ENCODE data around the gene REX1BD.

DNA sequence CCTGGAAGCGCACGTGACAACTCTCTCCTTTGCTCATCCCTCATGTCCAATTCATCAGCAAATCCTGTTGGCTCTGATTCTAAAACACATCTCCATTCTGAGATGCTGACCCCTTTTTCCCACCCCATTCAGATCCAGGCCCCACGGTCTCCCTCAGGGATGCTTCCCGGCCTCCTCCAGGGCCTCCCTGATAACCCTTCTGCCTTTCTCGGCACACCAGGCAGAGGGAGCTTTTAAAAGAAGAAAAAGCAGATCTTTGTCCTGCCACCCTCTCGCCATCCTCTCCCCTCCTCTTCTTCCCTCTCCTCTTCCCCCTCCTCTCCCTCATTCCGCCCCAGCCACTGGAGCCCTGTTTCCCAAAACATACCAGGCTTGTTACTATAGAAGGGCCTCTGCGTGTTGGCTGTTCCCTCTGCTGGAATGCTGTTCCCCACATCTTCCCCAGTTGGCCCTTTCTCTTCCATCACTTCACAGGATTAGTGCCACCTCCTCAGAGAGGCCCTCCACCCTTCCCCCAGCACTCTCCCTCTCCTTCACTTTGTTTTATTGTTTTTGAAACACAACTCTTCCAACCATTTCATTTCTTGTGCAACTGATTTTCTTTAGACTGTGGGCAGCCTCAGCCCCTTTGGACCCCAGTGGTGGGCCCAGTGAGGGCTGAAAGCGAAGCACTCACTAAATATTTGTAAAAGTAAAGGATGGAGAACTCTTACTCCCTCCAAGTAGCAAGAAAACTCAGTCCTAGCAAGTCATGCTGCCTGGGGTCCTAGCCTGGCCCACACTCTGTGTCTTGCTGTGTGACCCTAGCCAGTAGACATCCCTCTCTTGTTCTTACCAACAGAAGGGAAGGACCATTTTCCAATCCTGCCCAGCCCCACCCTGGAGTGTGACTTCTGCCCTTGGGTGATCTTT, 20.5 kb downstream of the REX1BD start:
- no peak for TF ChIP-seq POLR2A (IDR thresholded peaks at IDR 0.05)
- TF ChIP-seq CTCF (IDR thresholded peaks at IDR 0.05), result no peak
